HepG2 (cell line): ENCODE measurements around the gene CISD3. TPM values are rescaled to one million over a fixed set of nuclear protein-coding genes. Genes with fewer than 3 reads are reported as not detected.

Experiments used
- DR1 ChIP-seq: sonication (generic); formaldehyde crosslinking; IDR thresholded peaks from 2 replicates; pipeline ENCODE4 v1.8.0; 2021; ENCODE audit warnings: mild to moderate bottlenecking, missing genetic modification reagents, inconsistent platforms
- EP300 ChIP-seq, 3 experiments: sonication (generic) in 1 of 3; formaldehyde crosslinking in 1 of 3; IDR thresholded peaks; 2 replicates each; pipeline versions ENCODE4 v1.5.1 to v1.6.1; 2011 to 2020; ENCODE audit warnings: low read depth in 2 of 3, low read length in 2 of 3, borderline replicate concordance in 1 of 3, improper control_type of control experiment in 1 of 3, mild to moderate bottlenecking in 1 of 3, missing genetic modification reagents in 1 of 3, moderate library complexity in 1 of 3
- HOXA5 ChIP-seq: sonication (generic); formaldehyde crosslinking; IDR thresholded peaks from 2 replicates; pipeline ENCODE4 v1.4.0; 2020; ENCODE audit warnings: missing genetic modification reagents
- IRX3 ChIP-seq: sonication (generic); formaldehyde crosslinking; IDR thresholded peaks from 2 replicates; pipeline ENCODE4 v1.8.1; 2023; ENCODE audit warnings: mild to moderate bottlenecking, low read depth, missing genetic modification reagents, borderline replicate concordance
- KLF16 ChIP-seq, 2 experiments: sonication (generic) in 1 of 2; formaldehyde crosslinking in 1 of 2; IDR thresholded peaks; 2 replicates each; pipeline versions ENCODE4 v1.6.1 to v1.8.0; 2016 to 2023; ENCODE audit warnings: missing genetic modification reagents in 2 of 2, missing compliant biosample characterization in 1 of 2
- NKX3-1 ChIP-seq: sonication (generic); formaldehyde crosslinking; IDR thresholded peaks from 2 replicates; pipeline ENCODE4 v1.5.0; 2020; ENCODE audit warnings: missing genetic modification reagents
- PCBP1 ChIP-seq: fragments of 200-400 bp; formaldehyde crosslinking; IDR thresholded peaks from 2 replicates; pipeline ENCODE4 v1.6.1; 2017; ENCODE audit warnings: mild to moderate bottlenecking, low read depth, low read length, borderline replicate concordance
- PITX1 ChIP-seq: sonication (generic); formaldehyde crosslinking; IDR thresholded peaks from 2 replicates; pipeline ENCODE4 v1.5.1; 2020; ENCODE audit warnings: mild to moderate bottlenecking, missing genetic modification reagents
- PPARG ChIP-seq: conservative IDR thresholded peaks from 2 replicates; pipeline ENCODE4 v1.6.1; 2016; ENCODE audit warnings: missing biosample characterization, missing genetic modification reagents
- RFXAP ChIP-seq: sonication (generic); formaldehyde crosslinking; IDR thresholded peaks from 2 replicates; pipeline ENCODE4 v1.4.0; 2020; ENCODE audit warnings: missing genetic modification reagents, borderline replicate concordance
- SOX5 ChIP-seq: IDR thresholded peaks from 2 replicates; pipeline ENCODE4 v1.6.1; 2016; ENCODE audit warnings: borderline replicate concordance
- TAF1 ChIP-seq: sonication (generic); formaldehyde crosslinking; IDR thresholded peaks from 2 replicates; pipeline ENCODE4 v1.4.0; 2020; ENCODE audit warnings: missing genetic modification reagents
- YEATS2 ChIP-seq: sonication (generic); formaldehyde crosslinking; IDR thresholded peaks from 2 replicates; pipeline ENCODE4 v1.4.0; 2020; ENCODE audit warnings: missing genetic modification reagents, borderline replicate concordance
- ZEB1 ChIP-seq: IDR thresholded peaks from 2 replicates; pipeline ENCODE4 v1.6.1; 2012; ENCODE audit warnings: mild to moderate bottlenecking, low read depth, inconsistent platforms; ENCODE audit not compliant: insufficient replicate concordance
- ZFP36L1 ChIP-seq: sonication (generic); formaldehyde crosslinking; IDR thresholded peaks from 2 replicates; pipeline ENCODE4 v1.8.0; 2022; ENCODE audit warnings: mild to moderate bottlenecking, missing genetic modification reagents, moderate library complexity
- ZFX ChIP-seq: sonication (generic); formaldehyde crosslinking; IDR thresholded peaks from 2 replicates; pipeline ENCODE4 v1.4.0; 2020; ENCODE audit warnings: mild to moderate bottlenecking, low read depth, missing genetic modification reagents, moderate library complexity
- ZMAT3 ChIP-seq: sonication (generic); formaldehyde crosslinking; conservative IDR thresholded peaks from 2 replicates; pipeline ENCODE4 v1.7.0; 2021; ENCODE audit warnings: missing genetic modification reagents
- ZNF296 ChIP-seq: sonication (generic); formaldehyde crosslinking; conservative IDR thresholded peaks from 2 replicates; pipeline ENCODE4 v1.5.0; 2020; ENCODE audit warnings: mild to moderate bottlenecking, missing genetic modification reagents
- ZNF605 ChIP-seq: sonication (generic); formaldehyde crosslinking; IDR thresholded peaks from 2 replicates; pipeline ENCODE4 v1.8.0; 2022; ENCODE audit warnings: mild to moderate bottlenecking, missing genetic modification reagents
- ZNF644 ChIP-seq: IDR thresholded peaks from 2 replicates; pipeline ENCODE4 v1.6.1; 2016; ENCODE audit warnings: low read depth
- ZNF75D ChIP-seq: sonication (generic); formaldehyde crosslinking; IDR thresholded peaks from 2 replicates; pipeline ENCODE4 v1.8.1; 2023; ENCODE audit warnings: missing genetic modification reagents, mild to moderate bottlenecking, borderline replicate concordance
- polyA plus RNA-seq, 8 experiments: library from polyadenylated mRNA; depleted of rRNA in 3 of 8; stranded (reverse) in 7 of 8; unstranded in 1 of 8; fragments of >200 nt; fragmentation: Illumina TruSeq in 4 of 8; extraction: Trizol in 4 of 8; gene quantifications; 2 replicates each; pipeline versions ENCODE4 v1.2.1 to v1.2.3, GENCODE V29; 2011 to 2016; ENCODE audit warnings: low read depth in 4 of 8, missing spikeins in 1 of 8, mixed read lengths in 1 of 8; ENCODE audit not compliant: insufficient read depth in 1 of 8
- total RNA-seq, 5 experiments: library from RNA; depleted of rRNA; stranded (reverse); fragments of >200 nt; fragmentation: Illumina TruSeq; extraction: Trizol; gene quantifications; 2 replicates each; pipeline ENCODE4 v1.2.3, GENCODE V29; 2016; ENCODE audit warnings: low read depth in 1 of 5
- TF ChIP-seq, protein P1 (sequence below): sonication (generic); formaldehyde crosslinking; IDR thresholded peaks from 2 replicates; pipeline ENCODE4 v1.4.0; 2020; ENCODE audit warnings: missing genetic modification reagents, borderline replicate concordance
- TF ChIP-seq, protein P2 (sequence below): sonication (generic); formaldehyde crosslinking; IDR thresholded peaks from 2 replicates; pipeline ENCODE4 v1.9.0; 2022; ENCODE audit warnings: low read depth, missing genetic modification reagents

CISD3 gene
- total and polyA plus RNA-seq, 2 of the 13 experiments (the other 11 are each of a cell fraction or from before 2014, with no cell fraction given), result 30.0 to 34.1 TPM

DNA sequence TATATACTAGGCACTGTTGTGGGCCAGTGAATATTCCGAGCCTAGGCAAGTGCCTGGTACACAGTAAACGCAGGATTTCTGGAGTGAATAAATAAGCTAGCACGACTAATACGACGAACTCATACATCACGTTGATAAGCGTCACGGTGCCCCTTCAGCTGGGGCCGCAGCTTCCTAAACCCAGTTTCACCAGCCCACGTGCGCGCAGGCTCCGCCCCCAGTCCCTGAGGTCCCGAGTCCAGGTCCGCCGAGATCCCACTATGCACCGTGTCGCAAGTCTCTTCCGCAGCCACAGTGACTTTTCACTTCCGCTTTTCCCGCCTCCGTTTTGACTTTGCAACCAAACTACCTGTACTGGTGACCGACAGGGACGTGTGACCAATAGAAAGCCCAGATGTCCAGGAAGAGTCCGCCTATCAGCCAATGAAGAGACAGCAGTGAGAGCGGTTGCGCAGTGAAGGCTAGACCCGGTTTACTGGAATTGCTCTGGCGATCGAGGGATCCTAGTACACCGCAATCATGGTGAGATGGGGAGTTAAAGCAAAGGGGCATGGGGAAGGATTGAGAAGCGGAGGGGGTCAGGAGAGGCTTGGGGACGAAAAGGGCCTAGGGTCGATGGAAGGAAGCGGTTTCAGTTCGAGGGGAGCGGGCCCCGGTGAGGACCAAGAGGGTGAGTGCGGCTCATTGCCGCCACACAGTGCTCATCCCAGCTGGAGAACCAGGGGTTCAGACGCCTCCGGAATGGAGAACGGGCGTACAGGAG lies 22.3 kb downstream of the CISD3 start, which contains the start of gene PSMB3 (continued):
- TF ChIP-seq, protein P1, sequence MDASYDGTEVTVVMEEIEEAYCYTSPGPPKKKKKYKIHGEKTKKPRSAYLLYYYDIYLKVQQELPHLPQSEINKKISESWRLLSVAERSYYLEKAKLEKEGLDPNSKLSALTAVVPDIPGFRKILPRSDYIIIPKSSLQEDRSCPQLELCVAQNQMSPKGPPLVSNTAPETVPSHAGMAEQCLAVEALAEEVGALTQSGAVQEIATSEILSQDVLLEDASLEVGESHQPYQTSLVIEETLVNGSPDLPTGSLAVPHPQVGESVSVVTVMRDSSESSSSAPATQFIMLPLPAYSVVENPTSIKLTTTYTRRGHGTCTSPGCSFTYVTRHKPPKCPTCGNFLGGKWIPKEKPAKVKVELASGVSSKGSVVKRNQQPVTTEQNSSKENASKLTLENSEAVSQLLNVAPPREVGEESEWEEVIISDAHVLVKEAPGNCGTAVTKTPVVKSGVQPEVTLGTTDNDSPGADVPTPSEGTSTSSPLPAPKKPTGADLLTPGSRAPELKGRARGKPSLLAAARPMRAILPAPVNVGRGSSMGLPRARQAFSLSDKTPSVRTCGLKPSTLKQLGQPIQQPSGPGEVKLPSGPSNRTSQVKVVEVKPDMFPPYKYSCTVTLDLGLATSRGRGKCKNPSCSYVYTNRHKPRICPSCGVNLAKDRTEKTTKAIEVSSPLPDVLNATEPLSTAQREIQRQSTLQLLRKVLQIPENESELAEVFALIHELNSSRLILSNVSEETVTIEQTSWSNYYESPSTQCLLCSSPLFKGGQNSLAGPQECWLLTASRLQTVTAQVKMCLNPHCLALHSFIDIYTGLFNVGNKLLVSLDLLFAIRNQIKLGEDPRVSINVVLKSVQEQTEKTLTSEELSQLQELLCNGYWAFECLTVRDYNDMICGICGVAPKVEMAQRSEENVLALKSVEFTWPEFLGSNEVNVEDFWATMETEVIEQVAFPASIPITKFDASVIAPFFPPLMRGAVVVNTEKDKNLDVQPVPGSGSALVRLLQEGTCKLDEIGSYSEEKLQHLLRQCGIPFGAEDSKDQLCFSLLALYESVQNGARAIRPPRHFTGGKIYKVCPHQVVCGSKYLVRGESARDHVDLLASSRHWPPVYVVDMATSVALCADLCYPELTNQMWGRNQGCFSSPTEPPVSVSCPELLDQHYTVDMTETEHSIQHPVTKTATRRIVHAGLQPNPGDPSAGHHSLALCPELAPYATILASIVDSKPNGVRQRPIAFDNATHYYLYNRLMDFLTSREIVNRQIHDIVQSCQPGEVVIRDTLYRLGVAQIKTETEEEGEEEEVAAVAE (CRISPR knock-in tag), result peak; percentile 92
- TF ChIP-seq PPARG (CRISPR knock-in tag) (peak; percentile 73), ZFX (CRISPR knock-in tag) (peak; percentile 94), TAF1 (peak; percentile 69), YEATS2 (CRISPR knock-in tag) (peak; percentile 98), SOX5 (CRISPR knock-in tag) (peak; percentile 47; the same call in 1 of the 2 replicates), ZNF605 (CRISPR knock-in tag) (peak; percentile 6; the same call in 1 of the 2 replicates), KLF16 (CRISPR knock-in tag; IDR thresholded peaks at IDR 0.05) (peak in 1 of 2 experiments; percentile 96; a peak in 2 of 4 replicates), IRX3 (CRISPR knock-in tag) (peak; percentile 73; the same call in 1 of the 2 replicates), ZMAT3 (CRISPR knock-in tag) (no peak), RFXAP (CRISPR knock-in tag) (no peak), ZNF644 (CRISPR knock-in tag) (peak; percentile 33; the same call in 1 of the 2 replicates), PITX1 (CRISPR knock-in tag) (peak; percentile 40; the same call in 1 of the 2 replicates), ZFP36L1 (0 out of 2 replicates have a peak, but pooled peaks have one; percentile 89), ZEB1 (no peak), EP300 (IDR thresholded peaks at IDR 0.05; ENCODE audit: low read depth in 2 of 2, low read length in 2 of 2) (0 out of 4 replicates have a peak, but pooled peaks of 1 of the 2 experiments have one; percentile 15), EP300 (CRISPR knock-in tag; IDR thresholded peaks at IDR 0.05; ENCODE audit: borderline replicate concordance) (peak; percentile 55), PCBP1 (peak; percentile 81; the same call in 1 of the 2 replicates), NKX3-1 (CRISPR knock-in tag) (peak; percentile 72; the same call in 1 of the 2 replicates), ZNF75D (CRISPR knock-in tag) (no peak), HOXA5 (CRISPR knock-in tag) (no peak; the same call in 1 of the 2 replicates), DR1 (CRISPR knock-in tag) (peak; percentile 85), ZNF296 (CRISPR knock-in tag) (no peak)
- TF ChIP-seq, protein P2, sequence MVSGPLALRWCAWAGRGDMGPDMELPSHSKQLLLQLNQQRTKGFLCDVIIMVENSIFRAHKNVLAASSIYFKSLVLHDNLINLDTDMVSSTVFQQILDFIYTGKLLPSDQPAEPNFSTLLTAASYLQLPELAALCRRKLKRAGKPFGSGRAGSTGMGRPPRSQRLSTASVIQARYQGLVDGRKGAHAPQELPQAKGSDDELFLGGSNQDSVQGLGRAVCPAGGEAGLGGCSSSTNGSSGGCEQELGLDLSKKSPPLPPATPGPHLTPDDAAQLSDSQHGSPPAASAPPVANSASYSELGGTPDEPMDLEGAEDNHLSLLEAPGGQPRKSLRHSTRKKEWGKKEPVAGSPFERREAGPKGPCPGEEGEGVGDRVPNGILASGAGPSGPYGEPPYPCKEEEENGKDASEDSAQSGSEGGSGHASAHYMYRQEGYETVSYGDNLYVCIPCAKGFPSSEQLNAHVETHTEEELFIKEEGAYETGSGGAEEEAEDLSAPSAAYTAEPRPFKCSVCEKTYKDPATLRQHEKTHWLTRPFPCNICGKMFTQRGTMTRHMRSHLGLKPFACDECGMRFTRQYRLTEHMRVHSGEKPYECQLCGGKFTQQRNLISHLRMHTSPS (CRISPR knock-in tag), result no peak
